A549 (cell line): ENCODE data around the gene SHE. TPM values are rescaled to one million over a fixed set of nuclear protein-coding genes. Genes with fewer than 3 reads are reported as not detected.
A peak's percentile ranks its signal among the peaks of the same experiment; 100 is the strongest.

Experiments used
- ATAC-seq, 2 experiments: fragments of 200-7000 bp in 1 of 2; fragments of >200 bp in 1 of 2; cut with Nextera tagmentation in 1 of 2; cut with Tn5 transposase in 1 of 2; 3 replicates each; pipeline versions ENCODE4 v1.8.0 to v1.9.1; 2018 to 2020; ENCODE audit warnings: mild to moderate bottlenecking in 1 of 2, moderate library complexity in 1 of 2
- CTCF ChIA-PET: fragments of 300-600 bp; sonication (Branson Sonifier 250); formaldehyde crosslinking; extraction: SDS; loops from one replicate; lab custom pipeline; 2021; ENCODE audit warnings: antibody characterized with exemption, inconsistent platforms; lab: Yijun Ruan, JAX
- POLR2A ChIA-PET: fragments of 350-600 bp; formaldehyde crosslinking; extraction: SDS; loops from one replicate; lab custom pipeline; 2021; ENCODE audit warnings: antibody characterized with exemption, inconsistent platforms; lab: Yijun Ruan, JAX
- DNase-seq, 2 experiments: peaks; one replicate each; pipeline versions ENCODE4 v3.0.0 to v3.0.0-alpha.2; 2011 to 2016; ENCODE audit warnings: low read depth in 1 of 2, low spot score in 1 of 2
- FAIRE-seq: peaks from 2 replicates; lab custom pipeline; 2011; peaks lifted over from hg19 to GRCh38; lab: Jason Lieb, UNC
- H3K27ac ChIP-seq, 2 experiments: fragments of >200 bp; sonication (Bioruptor Twin); formaldehyde crosslinking; 3 replicates each; pipeline ENCODE4 v1.5.1; 2016 to 2017
- H3K4me1 ChIP-seq: fragments of >200 bp; sonication (Bioruptor Twin); formaldehyde crosslinking; 3 replicates; pipeline ENCODE4 v1.6.1; 2016
- H3K4me2 ChIP-seq: fragments of >200 bp; sonication (Bioruptor Twin); formaldehyde crosslinking; 3 replicates; pipeline ENCODE4 v1.6.1; 2016
- H3K4me3 ChIP-seq: fragments of >200 bp; sonication (Bioruptor Twin); formaldehyde crosslinking; 3 replicates; pipeline ENCODE4 v1.5.1; 2016
- H3K9me3 ChIP-seq: fragments of >200 bp; sonication (Bioruptor Twin); formaldehyde crosslinking; 3 replicates; pipeline ENCODE4 v1.6.1; 2016
- CTCF ChIP-seq: fragments of >200 bp; sonication (Bioruptor Twin); formaldehyde crosslinking; IDR thresholded peaks from 3 replicates; pipeline ENCODE4 v1.5.1; 2016
- E2F6 ChIP-seq: IDR thresholded peaks from 2 replicates; pipeline ENCODE4 v1.6.1; 2012; ENCODE audit warnings: low read depth, borderline replicate concordance
- ELK1 ChIP-seq: fragments of 150-350 bp; IDR thresholded peaks from 2 replicates; pipeline ENCODE4 v1.6.1; 2014; ENCODE audit warnings: low read depth, mild to moderate bottlenecking, low read length
- ESRRA ChIP-seq: fragments of 150-350 bp; IDR thresholded peaks from 2 replicates; pipeline ENCODE4 v1.6.1; 2014; ENCODE audit warnings: mild to moderate bottlenecking, low read length, borderline replicate concordance
- FOSL2 ChIP-seq, 2 experiments: fragments of 450-650 bp in 1 of 2; fragments of >200 bp in 1 of 2; sonication (Bioruptor Twin) in 1 of 2; formaldehyde crosslinking; IDR thresholded peaks; 2 replicates each; pipeline versions ENCODE4 v1.5.0 to v1.6.1; 2016 to 2020; ENCODE audit warnings: mild to moderate bottlenecking in 1 of 2, moderate library complexity in 1 of 2
- JUNB ChIP-seq: fragments of >200 bp; sonication (Bioruptor Twin); formaldehyde crosslinking; IDR thresholded peaks from 2 replicates; pipeline ENCODE4 v1.6.1; 2016
- KDM1A ChIP-seq: fragments of 200-600 bp; sonication (generic); IDR thresholded peaks from 2 replicates; pipeline ENCODE4 v1.6.1; 2016; ENCODE audit warnings: low read depth, mild to moderate bottlenecking
- KDM5A ChIP-seq: fragments of 200-600 bp; sonication (generic); IDR thresholded peaks from 2 replicates; pipeline ENCODE4 v1.6.1; 2016; ENCODE audit warnings: antibody characterized with exemption, mild to moderate bottlenecking
- NFE2L2 ChIP-seq: fragments of 150-350 bp; conservative IDR thresholded peaks from 2 replicates; pipeline ENCODE4 v1.6.1; 2014; ENCODE audit warnings: low read length
- NPAS2 ChIP-seq: fragments of 250-450 bp; sonication (Bioruptor Pico); IDR thresholded peaks from 2 replicates; pipeline ENCODE4 v1.8.0; 2022; ENCODE audit warnings: mild to moderate bottlenecking, moderate library complexity, borderline replicate concordance
- PBX3 ChIP-seq: IDR thresholded peaks from 2 replicates; pipeline ENCODE4 v1.6.1; 2012
- POLR2AphosphoS2 ChIP-seq: conservative IDR thresholded peaks from 2 replicates; pipeline ENCODE4 v1.6.1; 2012; ENCODE audit warnings: low read length, improper control_type of control experiment, inconsistent platforms
- RAD21 ChIP-seq, 2 experiments: fragments of >200 bp in 1 of 2; sonication (Bioruptor Twin) in 1 of 2; formaldehyde crosslinking in 1 of 2; IDR thresholded peaks in 1 of 2; conservative IDR thresholded peaks in 1 of 2; 2 replicates in 1 of 2; 3 replicates in 1 of 2; pipeline ENCODE4 v1.6.1; 2012 to 2018; ENCODE audit warnings: inconsistent platforms in 1 of 2
- SMC3 ChIP-seq: fragments of >200 bp; sonication (Bioruptor Twin); formaldehyde crosslinking; IDR thresholded peaks from 3 replicates; pipeline ENCODE4 v1.6.1; 2018; ENCODE audit warnings: inconsistent platforms
- SREBF2 ChIP-seq: fragments of 450-650 bp; IDR thresholded peaks from 2 replicates; pipeline ENCODE4 v1.6.1; 2014; ENCODE audit warnings: mild to moderate bottlenecking, moderate library complexity
- USF2 ChIP-seq: fragments of 450-650 bp; IDR thresholded peaks from 2 replicates; pipeline ENCODE4 v1.6.1; 2014; ENCODE audit warnings: antibody characterized with exemption
- ZC3H11A ChIP-seq: fragments of 450-650 bp; IDR thresholded peaks from 2 replicates; pipeline ENCODE4 v1.6.1; 2014; ENCODE audit warnings: antibody characterized with exemption, mild to moderate bottlenecking
- WGBS: methylation state at CpG from one replicate; pipeline ENCODE4 v1.1.6; 2017; ENCODE audit errors: missing lambda C conversion rate; 5-methylcytosine and 5-hydroxymethylcytosine counted together
- polyA plus RNA-seq, 4 experiments: library from polyadenylated mRNA; depleted of rRNA in 3 of 4; stranded (reverse); fragments of >200 nt; fragmentation: RNase III in 1 of 4; extraction: RNeasy Plus Mini Kit Qiagen cat#74134 plus additional on column Dnase treatment in 1 of 4; gene quantifications; 2 replicates in 3 of 4; 3 replicates in 1 of 4; pipeline ENCODE4 v1.2.3, GENCODE V29; 2011 to 2017

Gene SHE
- polyA plus RNA-seq, 2 of the 4 experiments (the other 2 are of a cell fraction), result 0.03 TPM; not detected in 1

- H3K9me3 ChIP-seq, result no peaks in the 10 kb centered on the region
- no peak overlapping the region for H3K27ac ChIP-seq
- FAIRE-seq (no peak), DNase-seq (no peak), ATAC-seq (no peak)
- H3K4me3 ChIP-seq, result no peak overlapping the region
- CTCF ChIA-PET, result interaction anchor here (0.6 to 2.1 kb wide), 17 partner anchors 10 to 928 kb away, joined by 3 to 8 read pairs (median 4); no protein-coding TSS in a partner anchor
- TF ChIP-seq KDM1A (no peak), NFE2L2 (no peak), ESRRA (no peak), PBX3 (no peak), E2F6 (no peak), JUNB (no peak), SREBF2 (no peak), KDM5A (no peak), USF2 (no peak), ELK1 (no peak), POLR2AphosphoS2 (no peak)
- H3K4me2 ChIP-seq, result no peak overlapping the region
- peaks cover 11% of the 10 kb centered on the region for H3K4me1 ChIP-seq
- POLR2A ChIA-PET, result no interaction called here
- WGBS, result 91% methylated on average over 11 of the region's 11 CpGs
Observed at GRCh38 chr1:154467434-154468102, 34.6 kb downstream of the SHE start.

- peak in 1 of 2 experiments; percentile 54; a peak in 1 of 6 replicates for ATAC-seq
- TF ChIP-seq CTCF, result peak; percentile 28
- no peak for TF ChIP-seq NPAS2 (CRISPR knock-in tag)
- peak; percentile 39; the same call in 2 of the 3 replicates for TF ChIP-seq SMC3
- peak; percentile 37 to 39; a peak in 1 of 5 replicates for TF ChIP-seq RAD21 (conservative IDR thresholded peaks at IDR 0.05 in 1 of 2, IDR thresholded peaks at IDR 0.05 in 1 of 2)
- TF ChIP-seq ZC3H11A, result no peak
- no peak for TF ChIP-seq FOSL2 (IDR thresholded peaks at IDR 0.05)
- no peak for TF ChIP-seq FOSL2 (CRISPR knock-in tag; IDR thresholded peaks at IDR 0.05)
- POLR2A ChIA-PET, result no interaction called here
- Histone ChIP-seq H3K9me3 (no peaks in the 10 kb centered on the region), H3K27ac (no peak overlapping the region), H3K4me1 (peaks cover 13% of the 10 kb centered on the region), H3K4me2 (no peak overlapping the region), H3K4me3 (no peak overlapping the region)
- WGBS, result 73% methylated on average over 8 of the region's 8 CpGs
- CTCF ChIA-PET, result interaction anchor here (1.1 to 1.9 kb wide), 10 partner anchors 10 to 132 kb away, joined by 3 to 7 read pairs (median 4); no protein-coding TSS in a partner anchor
- DNase-seq, result no peak
- no peak for FAIRE-seq
Observed at GRCh38 chr1:154466921-154467417, 35.2 kb downstream of the SHE start.
